ENCODE data around the gene CD47. TPM values are rescaled to one million over a fixed set of nuclear protein-coding genes. Genes with fewer than 3 reads are reported as not detected.
A peak's percentile ranks its signal among the peaks of the same experiment; 100 is the strongest.

CD47 gene
- total and polyA plus RNA-seq, 2 donors (not counting 1 experiment from before 2014, with no cell fraction given): 86.4 to 259 TPM

DNA sequence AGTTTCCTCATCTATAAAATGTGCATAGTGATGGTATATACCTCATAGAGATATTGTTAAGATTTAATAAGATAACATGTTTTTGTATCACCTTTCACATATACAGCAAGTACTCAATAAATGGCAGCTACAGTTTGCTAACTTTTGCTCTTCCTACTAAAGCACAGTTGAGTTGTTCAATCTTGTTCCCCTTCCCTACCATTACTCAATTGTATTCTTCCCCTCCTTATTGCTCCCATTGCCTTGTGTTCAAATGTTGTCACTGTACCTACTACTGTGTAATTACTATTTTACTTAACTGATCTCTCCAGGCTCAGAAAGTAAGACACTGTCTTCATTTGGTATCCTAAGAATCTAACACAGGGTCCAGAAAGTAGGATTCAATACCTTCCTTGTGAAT lies 5.5 kb downstream of the CD47 start:
- H3K9ac ChIP-seq (ENCODE audit: low read length): no peak overlapping the region
- no peaks in the 10 kb centered on the region for H3K27me3 ChIP-seq (replicated peaks in 1 of 4; ENCODE audit: control extremely low read depth in 1 of 4, control insufficient read depth in 3 of 4, insufficient read depth in 4 of 4, low read length in 3 of 4)
- H3K36me3 ChIP-seq (replicated peaks in 1 of 2; ENCODE audit: control extremely low read depth in 1 of 2, control insufficient read depth in 1 of 2, extremely low read depth in 1 of 2, insufficient read depth in 2 of 2, low read length in 1 of 2): peaks cover 9 to 29% of the 10 kb centered on the region in 2 experiments
- TF ChIP-seq CTCF (IDR thresholded peaks at IDR 0.05) (no peak), EZH2 (IDR thresholded peaks at IDR 0.05; ENCODE audit: borderline replicate concordance, insufficient read depth, low read depth, low read length, poor library complexity, severe bottlenecking) (no peak)
- H3K9me3 ChIP-seq (ENCODE audit: control extremely low read depth in 1 of 3, control insufficient read depth in 2 of 3, insufficient read depth in 1 of 3, low read length in 2 of 3): no peaks in the 10 kb centered on the region
- no peak for ATAC-seq (ENCODE audit: low read depth)
- no peaks in the 10 kb centered on the region for H3K9me3 Mint-ChIP-seq (ENCODE audit: insufficient read depth)
- H2AFZ ChIP-seq (ENCODE audit: insufficient read depth, low read depth, low read length, poor library complexity, severe bottlenecking): no peak overlapping the region
- H3K4me1 Mint-ChIP-seq: peaks cover 11% of the 10 kb centered on the region
- H3K4me1 ChIP-seq (ENCODE audit: control insufficient read depth in 2 of 2, insufficient read depth in 2 of 2, low read length in 2 of 2): peaks cover 48 to 79% of the 10 kb centered on the region in 2 donors
- ChIA-PET CTCF (no interaction called here), POLR2A (no interaction called here)
- no peak overlapping the region for H3K4me3 Mint-ChIP-seq
- no peak for DNase-seq
- H3K4me3 ChIP-seq (ENCODE audit: control extremely low read depth in 1 of 5, extremely low read depth in 1 of 5, insufficient read depth in 1 of 5, low read depth in 2 of 5, low read length in 4 of 5): no peak overlapping the region
- H3K27me3 Mint-ChIP-seq: no peaks in the 10 kb centered on the region
- H3K27ac Mint-ChIP-seq: no peak overlapping the region
- H3K79me2 ChIP-seq (ENCODE audit: control insufficient read depth, insufficient read depth, low read length): peaks cover 100% of the 10 kb centered on the region
- intact Hi-C loops (cut with micrococcal nuclease): loop anchor here (10.0 kb wide), 1 partner anchor 389 kb away; no protein-coding TSS in a partner anchor
- peak overlapping the region; percentile 90 for H3K4me2 ChIP-seq (replicated peaks; ENCODE audit: low read depth, low read length, poor library complexity, severe bottlenecking)
- H4K20me1 ChIP-seq (ENCODE audit: control insufficient read depth, insufficient read depth, low read length, poor library complexity, severe bottlenecking): peaks cover 39% of the 10 kb centered on the region
- H3K27ac ChIP-seq (ENCODE audit: low read length in 2 of 2): peak overlapping the region in 1 of 2 donors; percentile 97

GRCh38 chr3:108079877-108080276 lies 11.0 kb downstream of the CD47 start:
- DNase-seq: no peak
- Mint-ChIP-seq H3K27me3 (no peaks in the 10 kb centered on the region), H3K27ac (peak overlapping the region; percentile 42), H3K4me1 (peaks cover 54% of the 10 kb centered on the region), H3K4me3 (peak overlapping the region; percentile 6), H3K9me3 (ENCODE audit: insufficient read depth) (no peaks in the 10 kb centered on the region)
- Histone ChIP-seq H3K27ac (ENCODE audit: low read length in 2 of 2) (peak overlapping the region in 1 of 2 donors; percentile 67), H4K20me1 (ENCODE audit: control insufficient read depth, insufficient read depth, low read length, poor library complexity, severe bottlenecking) (peaks cover 48% of the 10 kb centered on the region), H3K4me2 (replicated peaks; ENCODE audit: low read depth, low read length, poor library complexity, severe bottlenecking) (peak overlapping the region; percentile 3), H2AFZ (ENCODE audit: insufficient read depth, low read depth, low read length, poor library complexity, severe bottlenecking) (no peak overlapping the region), H3K36me3 (replicated peaks in 1 of 2; ENCODE audit: control extremely low read depth in 1 of 2, control insufficient read depth in 1 of 2, extremely low read depth in 1 of 2, insufficient read depth in 2 of 2, low read length in 1 of 2) (peaks cover 3 to 63% of the 10 kb centered on the region in 2 experiments), H3K4me3 (ENCODE audit: control extremely low read depth in 1 of 5, extremely low read depth in 1 of 5, insufficient read depth in 1 of 5, low read depth in 2 of 5, low read length in 4 of 5) (no peak overlapping the region), H3K9me3 (ENCODE audit: control extremely low read depth in 1 of 3, control insufficient read depth in 2 of 3, insufficient read depth in 1 of 3, low read length in 2 of 3) (no peaks in the 10 kb centered on the region), H3K79me2 (ENCODE audit: control insufficient read depth, insufficient read depth, low read length) (peaks cover 100% of the 10 kb centered on the region), H3K4me1 (ENCODE audit: control insufficient read depth in 2 of 2, insufficient read depth in 2 of 2, low read length in 2 of 2) (peaks cover 46 to 82% of the 10 kb centered on the region in 2 donors), H3K27me3 (replicated peaks in 1 of 4; ENCODE audit: control extremely low read depth in 1 of 4, control insufficient read depth in 3 of 4, insufficient read depth in 4 of 4, low read length in 3 of 4) (no peaks in the 10 kb centered on the region), H3K9ac (ENCODE audit: low read length) (no peak overlapping the region)
- ChIA-PET POLR2A (no interaction called here), CTCF (interaction anchor here (0.8 to 0.9 kb wide), 2 partner anchors 46 to 243 kb away, joined by 3 read pairs; no protein-coding TSS in a partner anchor)
- WGBS (ENCODE audit: insufficient coverage): no CpG with 5 or more reads among the region's 5 CpGs
- intact Hi-C loops (cut with micrococcal nuclease): loop anchor here (1.0 to 10.0 kb wide), 4 partner anchors 8 to 395 kb away; no protein-coding TSS in a partner anchor
- no peak for ATAC-seq (ENCODE audit: low read depth)
- no peak for TF ChIP-seq CTCF (IDR thresholded peaks at IDR 0.05)
- no peak for TF ChIP-seq EZH2 (IDR thresholded peaks at IDR 0.05; ENCODE audit: borderline replicate concordance, insufficient read depth, low read depth, low read length, poor library complexity, severe bottlenecking)
